ENCODE results near the gene C1orf141.

The C1orf141 gene

DNA sequence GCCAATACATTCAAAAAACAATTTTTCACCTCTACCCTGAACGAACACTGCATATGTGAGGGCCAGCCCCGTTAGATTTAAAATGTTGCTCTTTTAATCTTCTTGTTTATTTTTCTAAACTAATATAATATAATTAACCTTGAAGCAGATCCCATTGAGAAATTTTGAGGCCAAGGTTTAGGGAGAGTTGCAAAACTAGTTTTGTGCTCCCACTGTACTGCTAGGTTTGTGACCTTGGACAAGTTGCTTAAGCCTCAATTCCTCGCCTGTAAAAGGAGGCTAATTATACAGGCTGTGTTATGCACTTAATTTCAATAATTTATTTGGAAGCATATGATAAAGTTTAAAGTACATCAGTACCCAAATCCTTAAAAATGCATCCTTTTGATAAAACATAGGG, 35.2 kb upstream of the C1orf141 start:
- no peak for TF ChIP-seq CTCF (conservative IDR thresholded peaks at IDR 0.05)
- H3K27ac ChIP-seq = no peak overlapping the region

- TF ChIP-seq CTCF (conservative IDR thresholded peaks at IDR 0.05) = no peak
- H3K27ac ChIP-seq = no peak overlapping the region
Observed at GRCh38 chr1:67169496-67169895, 34.7 kb upstream of the C1orf141 start.

- H3K27ac ChIP-seq = no peak within 1 kb of the TSS
- TF ChIP-seq CTCF (conservative IDR thresholded peaks at IDR 0.05) = no peak
Observed at GRCh38 chr1:67166196-67166595, 31.4 kb upstream of the C1orf141 start, which contains the start of gene IL23R. TSS of gene IL23R (plus strand) at chr1:67166454. CDS start at chr1:67168121, 1,667 bp downstream.

DNA sequence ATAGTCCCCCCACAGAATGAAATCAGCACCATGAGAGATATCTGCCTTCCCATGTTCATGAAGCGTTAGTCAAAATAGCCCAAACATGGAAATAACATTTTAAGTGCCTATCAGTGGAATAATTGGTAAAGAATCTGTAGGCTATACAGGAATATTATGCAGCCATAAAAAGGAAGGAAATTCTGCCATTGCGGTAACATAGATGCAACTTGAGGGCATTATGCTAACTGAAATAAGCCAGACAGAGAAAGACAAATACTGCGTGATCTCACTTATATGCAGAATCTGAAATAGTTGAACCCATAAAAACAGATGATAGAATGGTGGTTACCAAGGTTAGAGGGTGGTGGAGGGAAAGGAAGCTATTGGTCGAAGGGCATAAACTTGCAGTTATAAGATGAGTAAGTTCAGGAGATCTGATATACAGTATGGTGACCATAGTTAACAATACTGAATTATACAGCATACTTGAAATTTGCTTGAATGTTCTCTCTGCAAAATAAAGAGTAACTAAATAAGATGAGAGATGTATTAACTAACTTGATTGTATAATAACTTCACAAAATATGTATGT, 30.8 kb upstream of the C1orf141 start:
- H3K27ac ChIP-seq = no peak overlapping the region
- TF ChIP-seq CTCF (conservative IDR thresholded peaks at IDR 0.05) = no peak

DNA sequence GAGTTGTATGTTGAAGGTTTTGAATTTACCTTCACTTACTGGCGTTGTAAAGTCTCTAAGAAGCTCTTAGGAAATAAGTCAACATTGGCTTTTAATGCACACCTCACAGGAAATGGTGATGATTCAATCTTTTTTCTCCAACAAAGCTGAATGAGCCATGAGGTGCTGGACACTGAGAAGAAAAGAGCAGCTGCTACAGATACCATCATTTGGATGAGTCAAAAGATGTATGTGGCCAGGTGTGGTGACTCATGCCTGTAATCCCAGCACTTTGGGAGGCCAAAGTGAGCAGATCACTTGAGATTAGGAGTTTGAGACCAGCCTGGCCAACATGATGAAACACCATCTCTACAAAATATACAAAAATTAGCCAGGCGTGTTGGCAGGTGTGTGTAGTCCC, 28.2 kb upstream of the C1orf141 start:
- no peak for TF ChIP-seq CTCF (conservative IDR thresholded peaks at IDR 0.05)
- no peak overlapping the region for H3K27ac ChIP-seq

GRCh38 chr1:67159233-67159632, 24.5 kb upstream of the C1orf141 start:
- TF ChIP-seq CTCF (conservative IDR thresholded peaks at IDR 0.05) = no peak
- no peak overlapping the region for H3K27ac ChIP-seq

DNA sequence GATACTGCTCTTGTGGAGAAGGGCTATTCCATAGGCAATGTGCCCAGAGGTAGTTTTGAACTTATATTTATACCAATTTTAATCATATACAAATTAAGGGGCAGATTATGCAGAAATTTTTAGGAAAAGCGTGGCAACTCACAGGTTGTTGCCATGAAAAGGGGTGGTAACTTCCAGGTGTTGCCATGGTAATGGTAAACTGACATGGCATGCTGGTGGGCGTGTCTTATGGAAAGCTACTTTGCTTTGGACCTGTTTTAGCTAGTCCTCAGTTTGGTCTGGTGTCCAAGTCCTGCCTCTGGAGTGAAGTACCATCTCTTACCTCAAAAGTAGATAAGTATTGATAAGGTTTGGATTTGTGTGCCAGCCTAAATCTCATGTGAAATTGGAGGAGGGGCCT, 23.6 kb upstream of the C1orf141 start:
- no peak overlapping the region for H3K27ac ChIP-seq
- no peak for TF ChIP-seq CTCF (conservative IDR thresholded peaks at IDR 0.05)

Measured in VCaP (cell line).